ENCODE results near the gene FIGLA.

FIGLA gene

DNA sequence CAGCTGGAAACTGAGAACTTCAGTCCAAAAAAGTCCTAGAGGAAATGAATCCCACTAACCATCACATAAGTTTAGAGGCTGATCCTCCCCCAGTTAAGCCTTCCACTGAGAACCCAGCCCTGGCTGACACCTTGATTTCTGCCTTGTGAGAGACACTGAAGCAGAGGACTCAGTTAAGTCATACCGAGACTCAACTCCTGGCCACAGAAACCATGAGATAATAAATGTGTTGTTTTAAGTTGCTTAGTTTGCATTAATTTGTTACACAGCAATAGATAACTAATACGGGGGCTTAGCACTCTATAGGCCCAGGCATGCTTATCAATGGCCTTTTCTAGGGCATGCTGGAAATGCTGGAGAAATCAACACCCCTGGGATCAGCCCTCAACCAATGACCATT, 19.0 kb downstream of the FIGLA start:
- no peak for DNase-seq

DNA sequence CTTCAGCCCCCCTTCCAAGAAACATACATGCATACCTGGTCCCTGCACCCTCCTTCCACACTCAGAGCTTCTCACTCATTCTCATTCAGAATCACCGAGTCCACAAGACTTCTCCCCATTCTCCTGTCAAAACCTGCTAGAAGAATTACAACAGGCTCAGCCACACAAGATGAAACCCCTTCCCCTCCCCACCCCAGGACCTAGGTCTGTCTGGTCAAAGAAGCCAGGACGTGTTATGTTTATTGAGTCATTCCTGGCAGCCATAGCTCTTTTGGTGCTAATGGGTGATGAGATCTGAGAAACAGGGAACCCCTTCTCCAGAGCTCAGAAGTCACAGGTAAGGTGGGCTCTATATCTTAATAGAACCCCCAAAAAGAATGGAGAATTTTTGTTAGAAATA, 21.0 kb downstream of the FIGLA start:
- DNase-seq: no peak

DNA sequence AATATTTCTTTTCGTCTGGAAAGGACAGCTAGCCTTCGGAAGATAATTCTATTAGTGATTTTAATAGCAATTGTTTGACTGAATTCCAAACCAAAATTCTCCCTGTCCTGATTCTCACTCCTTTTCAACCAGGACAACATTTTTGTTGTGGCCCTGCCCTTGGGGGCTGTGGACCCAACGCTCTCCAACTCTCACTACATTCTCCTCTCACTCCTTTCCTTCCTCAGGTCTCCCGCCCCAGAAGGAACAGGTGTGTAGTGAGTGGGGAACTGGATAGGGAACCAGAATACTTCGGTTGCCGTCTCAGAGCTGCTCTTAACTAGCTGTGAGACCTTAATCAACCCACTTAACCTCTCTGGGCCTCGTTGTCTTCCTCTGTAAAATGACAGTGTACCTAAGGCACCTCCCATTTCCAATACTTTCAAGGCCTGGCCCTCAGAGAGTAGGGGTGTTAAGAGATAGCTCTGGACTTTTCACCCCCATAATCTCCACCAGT, 21.8 kb downstream of the FIGLA start:
- no peak for DNase-seq

- peak in 1 of 2 experiments; percentile 21 for DNase-seq
Measured at GRCh38 chr2:70767699-70768589, 22.5 kb downstream of the FIGLA start, which contains the start of gene ADD2. Gene ADD2, minus strand, starts transcription at chr2:70768200. Its CDS starts 61,792 bp downstream, at chr2:70706408.

DNA sequence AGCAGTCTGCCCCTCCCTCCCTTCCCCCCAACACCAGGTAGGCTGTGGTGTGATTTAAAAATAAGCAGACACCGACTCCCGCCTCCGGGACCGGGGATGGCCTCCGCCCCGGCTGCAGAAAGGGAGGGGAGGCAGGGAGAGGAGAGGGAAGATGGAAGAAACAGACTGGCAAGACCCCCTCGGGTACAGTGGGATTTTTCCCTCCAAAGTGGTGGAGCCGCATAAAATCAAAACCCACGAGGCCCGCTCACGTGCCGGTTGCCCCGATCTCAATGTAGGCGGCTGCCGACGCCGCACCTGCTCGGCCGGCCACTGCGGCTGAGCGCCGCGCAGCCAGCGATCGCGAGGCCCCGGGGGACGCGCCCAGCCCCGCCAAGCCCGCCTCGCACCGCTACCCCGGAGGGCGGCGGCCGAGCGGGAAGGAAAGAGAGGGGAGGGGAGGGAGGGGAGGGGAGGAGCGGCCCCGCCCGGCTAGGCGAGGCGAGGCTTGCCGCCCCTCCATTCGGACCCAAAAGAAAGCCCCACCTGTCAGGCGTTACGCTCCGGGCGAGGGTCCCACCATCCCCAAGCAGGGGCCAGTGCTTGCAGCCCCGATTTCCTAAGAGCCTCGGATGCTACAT, 23.3 kb downstream of the FIGLA start:
- DNase-seq: peak in 1 of 2 experiments; percentile 1

DNA sequence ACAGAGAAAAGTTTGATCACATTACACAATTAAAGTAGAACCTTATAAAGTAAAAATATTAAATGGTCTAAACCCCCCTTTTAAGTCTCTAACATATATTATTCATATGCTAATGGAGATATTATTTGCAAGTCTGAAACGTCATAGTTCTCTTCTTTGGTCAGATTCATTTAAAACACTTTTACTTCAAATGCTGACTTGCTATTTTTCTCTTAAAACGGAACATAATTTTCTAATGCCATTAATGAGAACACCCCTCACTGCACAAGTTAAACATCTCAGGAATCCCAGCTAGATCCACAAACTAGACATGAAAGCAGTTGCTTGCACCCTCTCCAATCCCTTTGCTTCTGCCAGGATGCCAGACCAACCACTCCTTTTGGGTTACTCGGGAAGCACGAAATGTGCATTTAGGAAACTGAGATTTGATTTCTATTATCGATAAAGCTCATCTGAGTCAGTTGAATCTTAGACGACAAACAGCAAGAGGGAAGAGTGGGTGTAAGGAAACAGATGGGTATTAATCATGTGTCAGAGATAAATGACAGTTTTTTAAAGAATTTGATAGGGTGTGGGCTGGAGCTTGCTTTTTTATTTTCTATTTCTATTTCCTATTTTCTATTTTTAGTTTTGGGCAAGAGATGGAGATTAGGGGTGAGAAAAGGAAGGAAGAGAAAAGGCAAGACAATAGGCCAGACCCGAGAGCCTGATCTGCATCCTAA, 23.9 kb downstream of the FIGLA start:
- DNase-seq: no peak

- DNase-seq: no peak
Measured at GRCh38 chr2:70765507-70765906, 24.9 kb downstream of the FIGLA start.

GRCh38 chr2:70759446-70759845, 31.0 kb downstream of the FIGLA start:
- DNase-seq: no peak

GRCh38 chr2:70757966-70758365, 32.5 kb downstream of the FIGLA start:
- no peak for DNase-seq

- no peak for DNase-seq
Measured at GRCh38 chr2:70757360-70757759, 33.1 kb downstream of the FIGLA start.

DNA sequence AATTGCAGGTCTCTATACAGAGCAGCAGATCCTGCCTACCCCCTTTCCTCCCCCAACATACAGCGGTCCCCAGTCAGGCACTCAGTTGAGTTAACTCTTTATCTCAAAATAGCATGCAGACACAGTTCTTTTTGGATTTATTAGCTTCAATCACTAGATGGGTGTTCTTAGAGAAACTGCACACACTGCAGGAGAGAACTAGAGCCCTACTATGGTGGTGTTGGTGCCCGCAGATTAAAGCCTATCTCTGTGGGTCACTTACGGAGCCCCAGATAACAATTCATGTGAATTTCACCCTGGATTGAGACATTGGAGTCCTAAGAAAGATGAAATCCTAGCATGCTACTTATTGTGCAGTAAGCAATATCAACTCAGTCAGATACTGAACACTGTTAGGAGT, 34.3 kb downstream of the FIGLA start:
- DNase-seq: no peak

DNA sequence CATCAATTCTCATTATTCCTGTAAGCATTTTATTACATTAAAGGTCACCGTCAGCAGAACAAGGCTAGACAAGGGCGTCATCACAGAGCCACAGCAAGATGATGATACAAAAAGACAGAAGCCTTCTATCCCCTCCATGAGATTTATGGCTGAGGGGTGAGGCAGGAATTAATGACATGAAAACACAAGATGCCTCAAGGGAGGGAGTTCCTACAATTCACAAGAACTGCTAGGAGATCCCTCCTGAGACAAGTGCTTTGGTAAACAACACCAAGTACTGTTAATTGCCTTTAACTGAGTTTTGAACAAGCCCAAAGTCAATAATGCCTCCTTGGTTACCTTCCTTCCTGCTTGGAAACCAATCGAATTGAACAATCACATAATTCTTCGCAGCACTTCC, 36.5 kb downstream of the FIGLA start:
- DNase-seq: no peak

DNA sequence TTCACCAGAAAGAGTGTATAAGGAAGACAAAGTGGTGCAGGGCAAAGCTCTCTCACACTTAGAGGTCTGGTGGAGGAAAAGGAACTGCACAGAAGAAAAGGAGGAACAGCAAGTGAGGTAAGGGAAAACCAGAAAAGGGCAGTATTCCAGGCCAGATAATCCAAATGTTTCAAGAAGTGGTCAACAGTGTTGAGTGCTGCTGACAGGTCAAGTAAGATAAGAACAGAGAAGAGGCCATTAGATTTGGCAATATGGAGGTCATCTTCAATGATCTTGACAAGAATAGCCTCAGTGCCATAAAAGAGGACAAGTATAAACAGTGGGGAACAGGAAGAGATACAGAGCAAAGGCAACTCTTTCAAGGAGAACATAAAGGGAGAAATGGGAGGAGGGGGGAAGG, 37.4 kb downstream of the FIGLA start:
- no peak for DNase-seq

GRCh38 chr2:70752396-70752795, 38.0 kb downstream of the FIGLA start:
- DNase-seq: no peak

DNA sequence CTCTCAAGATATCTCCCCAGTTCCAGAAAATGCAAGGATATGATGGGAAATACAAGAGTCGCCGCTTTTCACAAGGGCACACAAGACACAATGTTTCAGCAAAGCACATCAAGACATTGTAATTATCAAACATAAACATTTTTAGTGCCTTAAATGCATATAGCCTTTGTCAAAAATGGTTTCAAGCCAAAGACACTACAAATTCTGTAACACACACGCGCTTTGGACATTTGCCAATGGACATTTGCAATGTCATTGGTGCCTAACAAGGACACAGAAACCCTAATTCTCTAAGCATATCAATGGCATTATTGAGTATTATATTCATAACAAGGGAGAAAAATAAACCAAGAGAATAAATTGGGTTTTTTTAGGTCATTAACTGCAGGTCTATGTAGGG, 38.6 kb downstream of the FIGLA start:
- no peak for DNase-seq

DNA sequence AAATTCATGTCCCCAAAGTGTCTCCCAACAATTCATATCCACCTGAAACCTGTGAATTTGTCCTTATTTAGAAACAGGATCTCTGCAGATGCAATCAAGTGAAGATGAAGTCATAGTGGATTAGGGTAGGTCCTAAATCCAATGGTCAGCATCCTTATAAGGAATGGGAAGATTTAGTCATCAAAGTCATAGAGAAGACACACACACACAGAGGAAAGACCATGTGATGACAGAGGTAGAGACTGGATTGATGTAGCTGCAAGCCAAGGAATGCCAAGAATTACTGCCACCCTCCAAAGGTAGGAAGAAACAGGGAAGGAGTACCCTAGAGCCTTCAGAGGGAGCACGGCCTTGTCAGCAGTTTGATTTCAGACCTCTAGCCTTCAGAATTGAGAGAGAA, 40.1 kb downstream of the FIGLA start:
- no peak for DNase-seq

DNA sequence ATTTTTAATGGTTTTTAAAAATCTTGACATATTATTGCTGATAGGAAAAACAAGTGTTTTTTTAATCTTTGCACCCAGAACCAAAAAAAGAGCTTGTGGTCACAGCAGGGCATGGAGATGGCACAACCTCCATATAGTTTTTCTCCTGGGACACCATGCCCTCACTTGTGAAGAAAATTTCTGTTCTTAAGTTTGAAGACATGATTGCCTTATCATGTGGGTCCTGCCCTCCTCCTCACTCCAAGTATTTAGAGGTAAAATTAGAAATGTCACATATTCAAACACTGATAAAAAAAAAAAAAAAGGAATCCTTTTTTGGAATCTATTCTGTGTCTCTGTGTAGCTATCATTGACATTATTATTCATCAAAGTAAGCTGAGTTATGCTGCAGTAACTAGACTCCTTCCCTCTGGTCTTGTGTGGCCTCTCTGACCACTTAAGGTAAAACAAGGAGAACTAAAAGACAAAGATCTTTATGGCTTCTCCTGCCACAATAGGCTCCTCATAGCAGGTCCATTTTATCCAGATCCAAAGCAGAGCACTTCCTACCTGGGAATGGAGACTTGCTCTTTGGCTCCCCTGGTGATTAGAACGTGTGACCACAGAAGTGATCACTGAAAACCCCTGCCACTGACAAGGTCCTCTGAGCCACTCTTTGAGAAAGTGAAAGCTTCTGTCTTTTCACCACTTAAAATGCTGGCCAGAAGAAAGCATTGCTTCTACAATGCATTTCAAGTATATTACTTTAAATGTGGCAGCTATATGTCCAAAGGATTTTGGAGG, 42.2 kb downstream of the FIGLA start:
- DNase-seq: no peak

- no peak for DNase-seq
Measured at GRCh38 chr2:70747284-70747683, 43.2 kb downstream of the FIGLA start.

GRCh38 chr2:70746094-70746974, 44.1 kb downstream of the FIGLA start:
- DNase-seq: no peak

DNA sequence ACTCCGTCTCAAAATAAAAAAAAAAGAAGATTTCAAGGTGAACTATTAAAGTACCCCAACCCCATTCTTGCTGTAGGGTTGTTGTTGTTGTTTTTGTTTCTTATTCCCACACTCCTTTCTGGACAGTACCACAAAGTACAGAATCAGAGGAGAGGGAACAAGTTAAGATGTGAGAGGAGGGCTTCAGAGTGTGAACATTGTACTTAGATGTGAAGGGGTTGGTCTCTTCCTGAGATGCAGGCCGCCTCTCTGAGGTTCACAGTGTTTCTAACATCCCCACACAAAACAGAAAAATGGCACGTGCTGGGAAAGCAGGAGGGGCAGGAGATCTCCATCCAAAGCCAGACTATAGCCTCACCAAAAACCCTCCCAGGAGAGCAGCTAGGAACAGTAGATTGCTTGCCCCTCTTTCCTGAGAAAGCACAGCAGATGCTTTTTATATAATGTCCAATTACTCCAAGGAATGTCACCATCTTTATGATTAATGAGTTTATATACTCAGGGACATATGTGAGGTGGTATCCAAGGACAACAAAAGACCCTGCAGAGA, 45.1 kb downstream of the FIGLA start:
- DNase-seq: no peak

DNA sequence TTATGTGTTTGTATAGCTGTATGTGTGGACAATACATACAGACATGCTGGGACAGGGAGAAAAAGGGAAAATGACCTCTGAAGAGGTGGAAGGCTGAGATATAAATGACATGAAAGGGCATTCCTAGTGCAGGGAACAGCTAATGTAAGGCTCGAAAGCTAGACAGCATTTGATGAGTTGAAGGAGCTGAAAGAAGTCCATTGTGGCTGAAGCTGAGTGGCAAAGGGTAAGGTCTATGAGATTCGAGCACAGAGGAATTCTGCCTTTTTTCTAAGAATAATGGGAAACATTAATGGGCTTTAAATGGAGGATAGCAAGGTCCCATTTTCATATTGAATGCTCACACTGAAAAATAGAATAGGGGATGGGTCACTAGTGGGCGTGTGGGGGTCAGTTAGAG, 46.0 kb downstream of the FIGLA start:
- no peak for DNase-seq
